H9 (cell line): ENCODE results near the gene DGCR8. TPM values are rescaled to one million over a fixed set of nuclear protein-coding genes. Genes with fewer than 3 reads are reported as not detected.
A peak's percentile ranks its signal among the peaks of the same experiment; 100 is the strongest.

ENCODE experiments used
- DNase-seq: peaks from one replicate; pipeline ENCODE4 v3.0.0-alpha.2; 2017
- H2AFZ ChIP-seq: one replicate; pipeline ENCODE4 v1.6.1; 2013; ENCODE audit warnings: mild to moderate bottlenecking, low read length, control low read depth, moderate library complexity
- H2AK5ac ChIP-seq: 2 replicates; pipeline ENCODE4 v1.6.1; 2013; ENCODE audit warnings: low read length, control low read depth, mixed read lengths; ENCODE audit not compliant: insufficient read length
- H2BK120ac ChIP-seq: one replicate; pipeline ENCODE4 v1.6.1; 2013; ENCODE audit warnings: low read depth, mild to moderate bottlenecking, low read length, control low read depth, inconsistent platforms; ENCODE audit not compliant: poor library complexity, severe bottlenecking
- H2BK12ac ChIP-seq: 2 replicates; pipeline ENCODE4 v1.6.1; 2013; ENCODE audit warnings: low read length, control low read depth, mixed read lengths, low read depth; ENCODE audit not compliant: insufficient read length
- H2BK15ac ChIP-seq: 2 replicates; pipeline ENCODE4 v1.6.1; 2013; ENCODE audit warnings: low read depth, low read length, control low read depth
- H2BK20ac ChIP-seq: one replicate; pipeline ENCODE4 v1.6.1; 2013; ENCODE audit warnings: low read depth, mild to moderate bottlenecking, low read length, control low read depth, inconsistent platforms; ENCODE audit not compliant: poor library complexity, severe bottlenecking
- H2BK5ac ChIP-seq: 2 replicates; pipeline ENCODE4 v1.6.1; 2013; ENCODE audit warnings: low read length, control low read depth, mixed read lengths; ENCODE audit not compliant: insufficient read length
- H3K14ac ChIP-seq: 2 replicates; pipeline ENCODE4 v1.6.1; 2013; ENCODE audit warnings: low read length, control low read depth; ENCODE audit not compliant: insufficient read depth
- H3K18ac ChIP-seq: 2 replicates; pipeline ENCODE4 v1.6.1; 2013; ENCODE audit warnings: low read depth, mild to moderate bottlenecking, mixed read lengths, low read length, control low read depth; ENCODE audit not compliant: insufficient read length
- H3K23ac ChIP-seq: 2 replicates; pipeline ENCODE4 v1.6.1; 2013; ENCODE audit warnings: low read length, control low read depth, mixed read lengths, low read depth; ENCODE audit not compliant: insufficient read length
- H3K23me2 ChIP-seq: 2 replicates; pipeline ENCODE4 v1.6.1; 2013; ENCODE audit warnings: low read depth, mild to moderate bottlenecking, mixed read lengths, low read length, control low read depth; ENCODE audit not compliant: insufficient read length, poor library complexity, severe bottlenecking
- H3K27ac ChIP-seq: 2 replicates; pipeline ENCODE4 v1.5.1; 2013; ENCODE audit warnings: low read length, control low read depth, mixed read lengths, low read depth; ENCODE audit not compliant: insufficient read length
- H3K27me3 ChIP-seq: 2 replicates; pipeline ENCODE4 v1.6.1; 2013; ENCODE audit warnings: low read length, control low read depth, inconsistent platforms; ENCODE audit not compliant: insufficient read depth
- H3K4ac ChIP-seq: 2 replicates; pipeline ENCODE4 v1.6.1; 2013; ENCODE audit warnings: low read depth, mild to moderate bottlenecking, control low read depth, inconsistent platforms, low read length, moderate library complexity
- H3K4me1 ChIP-seq: 2 replicates; pipeline ENCODE4 v1.6.1; 2013; ENCODE audit warnings: low read length, control low read depth, inconsistent platforms; ENCODE audit not compliant: insufficient read depth
- H3K4me2 ChIP-seq: 2 replicates; pipeline ENCODE4 v1.6.1; 2013; ENCODE audit warnings: low read length, control low read depth, mixed read lengths; ENCODE audit not compliant: insufficient read length, insufficient read depth
- H3K56ac ChIP-seq: 2 replicates; pipeline ENCODE4 v1.6.1; 2013; ENCODE audit warnings: low read depth, mild to moderate bottlenecking, mixed read lengths, low read length, control low read depth; ENCODE audit not compliant: insufficient read length
- H3K79me1 ChIP-seq: 2 replicates; pipeline ENCODE4 v1.6.1; 2013; ENCODE audit warnings: low read depth, mild to moderate bottlenecking, moderate library complexity, low read length, control low read depth, inconsistent platforms; ENCODE audit not compliant: insufficient read depth, poor library complexity, severe bottlenecking
- H3K79me2 ChIP-seq: 2 replicates; pipeline ENCODE4 v1.6.1; 2013; ENCODE audit warnings: low read length, control low read depth, inconsistent platforms; ENCODE audit not compliant: insufficient read depth
- H3K9ac ChIP-seq: 2 replicates; pipeline ENCODE4 v1.6.1; 2013; ENCODE audit warnings: low read length, control low read depth, mixed read lengths; ENCODE audit not compliant: insufficient read length; ENCODE audit errors: extremely low read depth
- H3K9me3 ChIP-seq: one replicate; pipeline ENCODE4 v1.6.1; 2013; ENCODE audit warnings: low read depth, low read length, inconsistent platforms; ENCODE audit not compliant: control insufficient read depth
- H3T11ph ChIP-seq: one replicate; pipeline ENCODE4 v1.6.1; 2013; ENCODE audit warnings: mild to moderate bottlenecking, low read length, control low read depth, inconsistent platforms
- H4K20me1 ChIP-seq: one replicate; pipeline ENCODE4 v1.6.1; 2013; ENCODE audit not compliant: control insufficient read depth, insufficient read length, insufficient read depth
- H4K5ac ChIP-seq: 2 replicates; pipeline ENCODE4 v1.6.1; 2013; ENCODE audit warnings: low read depth, mild to moderate bottlenecking, mixed read lengths, low read length, control low read depth; ENCODE audit not compliant: insufficient read length
- H4K8ac ChIP-seq: replicated peaks from 2 replicates; pipeline ENCODE4 v1.6.1; 2013; ENCODE audit warnings: low read length, control low read depth, mixed read lengths, low read depth; ENCODE audit not compliant: insufficient read length
- H4K91ac ChIP-seq: 2 replicates; pipeline ENCODE4 v1.6.1; 2013; ENCODE audit warnings: low read depth, mild to moderate bottlenecking, moderate library complexity, mixed read lengths, low read length, control low read depth; ENCODE audit not compliant: insufficient read length
- H3K27ac Mint-ChIP-seq, 3 experiments: 2 replicates in 2 of 3; 3 replicates in 1 of 3; pipeline ENCODE4 v1.8.0; 2020 to 2021; ENCODE audit warnings: mixed read lengths in 3 of 3, mild to moderate bottlenecking in 1 of 3, moderate library complexity in 1 of 3
- H3K27me3 Mint-ChIP-seq: 2 replicates; pipeline ENCODE4 v1.8.0; 2021; ENCODE audit warnings: low read depth, mild to moderate bottlenecking, moderate library complexity, mixed read lengths
- H3K36me3 Mint-ChIP-seq, 3 experiments: 2 replicates in 2 of 3; 3 replicates in 1 of 3; pipeline ENCODE4 v1.8.0; 2020 to 2021; ENCODE audit warnings: low read depth in 3 of 3, mixed read lengths in 3 of 3; ENCODE audit not compliant: insufficient read depth in 1 of 3
- H3K4me1 Mint-ChIP-seq, 2 experiments: 2 replicates each; pipeline ENCODE4 v1.8.0; 2020; ENCODE audit warnings: mixed read lengths in 2 of 2
- H3K4me3 Mint-ChIP-seq, 2 experiments: 2 replicates in 1 of 2; 3 replicates in 1 of 2; pipeline ENCODE4 v1.8.0; 2020 to 2021; ENCODE audit warnings: mild to moderate bottlenecking in 2 of 2, mixed read lengths in 2 of 2, moderate library complexity in 1 of 2
- H3K9me3 Mint-ChIP-seq, 2 experiments: 2 replicates in 1 of 2; 3 replicates in 1 of 2; pipeline ENCODE4 v1.8.0; 2020; ENCODE audit warnings: mild to moderate bottlenecking in 2 of 2, mixed read lengths in 2 of 2, moderate library complexity in 1 of 2
- CTCF ChIP-seq: fragments of 200-600 bp; sonication (generic); conservative IDR thresholded peaks from 3 replicates; pipeline ENCODE4 v1.8.0; 2021; ENCODE audit warnings: antibody characterized with exemption, mild to moderate bottlenecking
- WGBS: extraction: QIAGEN DNeasy Blood & Tissue Kit; methylation state at CpG from one replicate; pipeline ENCODE4 v1.1.7; 2013; ENCODE audit warnings: missing lambda C conversion rate, low lambda C conversion rate, mixed read lengths; ENCODE audit not compliant: insufficient read length; ENCODE audit errors: extremely low coverage; 5-methylcytosine and 5-hydroxymethylcytosine counted together
- total RNA-seq: library from RNA; stranded (reverse); gene quantifications from 2 replicates; pipeline ENCODE4 v1.2.1, GENCODE V29; 2021

The DGCR8 gene
- total RNA-seq, 1 experiment from 2014 or later = 74.5 TPM

GRCh38 chr22:20131597-20131858 lies 51.5 kb downstream of the DGCR8 start, which contains the start of gene ZDHHC8:
TSS of gene ZDHHC8 (plus strand) at chr22:20131804. CDS start at chr22:20131948, 144 bp downstream.
- no peak for DNase-seq
- H3K4me1 ChIP-seq = no peaks in the 10 kb centered on the region
- H3K9me3 ChIP-seq = no peaks in the 10 kb centered on the region
- no peak within 1 kb of the TSS for H2BK20ac ChIP-seq
- no peaks in the 10 kb centered on the region; the same call in 1 of the 2 replicates for H3K27me3 Mint-ChIP-seq
- no peaks in the 10 kb centered on the region for H3K79me1 ChIP-seq
- peak within 1 kb of the TSS; percentile 60 to 78 for H3K4me3 Mint-ChIP-seq
- peaks cover 4 to 18% (median 15%) of the 10 kb centered on the region in 3 experiments; a peak in 6 of 7 replicates for H3K36me3 Mint-ChIP-seq
- H3K14ac ChIP-seq = peak within 1 kb of the TSS; percentile 51; the same call in 1 of the 2 replicates
- no peak within 1 kb of the TSS for H3K23ac ChIP-seq
- no CpG with 5 or more reads among the region's 43 CpGs for WGBS
- H2AK5ac ChIP-seq = no peak within 1 kb of the TSS
- H3K4ac ChIP-seq = no peak within 1 kb of the TSS
- H3K18ac ChIP-seq = no peak within 1 kb of the TSS
- H3K9me3 Mint-ChIP-seq = no peaks in the 10 kb centered on the region
- no peak within 1 kb of the TSS for H3K27ac Mint-ChIP-seq
- H4K91ac ChIP-seq = no peak within 1 kb of the TSS
- peaks cover 4% of the 10 kb centered on the region for H3K23me2 ChIP-seq
- no peak within 1 kb of the TSS for H2BK5ac ChIP-seq
- peaks cover 3% of the 10 kb centered on the region for H4K20me1 ChIP-seq
- H2AFZ ChIP-seq = no peak within 1 kb of the TSS
- no peak within 1 kb of the TSS for H4K5ac ChIP-seq
- no peak within 1 kb of the TSS for H2BK15ac ChIP-seq
- no peak within 1 kb of the TSS for H2BK120ac ChIP-seq
- H2BK12ac ChIP-seq = no peak within 1 kb of the TSS
- H3K56ac ChIP-seq = no peak within 1 kb of the TSS
- H4K8ac ChIP-seq = no peak within 1 kb of the TSS
- no peak within 1 kb of the TSS for H3T11ph ChIP-seq
- TF ChIP-seq CTCF = no peak
- no peaks in the 10 kb centered on the region; the same call in 1 of the 2 replicates for H3K79me2 ChIP-seq
- H3K9ac ChIP-seq = peak within 1 kb of the TSS; percentile 6
- peaks cover 8% of the 10 kb centered on the region in 2 experiments for H3K4me1 Mint-ChIP-seq
- no peaks in the 10 kb centered on the region for H3K27me3 ChIP-seq
- H3K27ac ChIP-seq = no peak within 1 kb of the TSS
- peak within 1 kb of the TSS; percentile 30 for H3K4me2 ChIP-seq
